Common myeloid progenitor, CD34-positive (primary cell): Measurements from ENCODE around the gene NKAIN2.

Experiments
- CTCF ChIA-PET: fragments of 350-600 bp; sonication (Branson Sonifier 250); formaldehyde crosslinking; loops from one replicate; lab custom pipeline; 2021; ENCODE audit warnings: antibody characterized with exemption; lab: Charles Lee
- POLR2A ChIA-PET: fragments of 350-600 bp; sonication (Branson Sonifier 250); formaldehyde crosslinking; loops from one replicate; lab custom pipeline; 2021; ENCODE audit warnings: antibody characterized with exemption; lab: Charles Lee
- DNase-seq, 3 donors: peaks; one replicate each; pipeline versions ENCODE4 v3.0.0 to v3.0.0-alpha.2; 2013
- H3K27ac ChIP-seq, 2 experiments: 1 replicate in 1 of 2; 2 replicates in 1 of 2; pipeline ENCODE4 v1.7.0; 2013; ENCODE audit warnings: inconsistent platforms in 2 of 2, low read length in 2 of 2, mild to moderate bottlenecking in 2 of 2, low read depth in 1 of 2, moderate library complexity in 1 of 2; ENCODE audit not compliant: severe bottlenecking in 2 of 2, insufficient read depth in 1 of 2, poor library complexity in 1 of 2
- H3K27me3 ChIP-seq, 5 experiments: replicated peaks in 2 of 5; 1 replicate in 3 of 5; 2 replicates in 2 of 5; pipeline versions ENCODE4 v1.6.1 to v1.7.0; 2013; ENCODE audit warnings: low read length in 4 of 5, mild to moderate bottlenecking in 2 of 5, moderate library complexity in 2 of 5, inconsistent platforms in 1 of 5; ENCODE audit not compliant: insufficient read depth in 5 of 5, control insufficient read depth in 4 of 5
- H3K36me3 ChIP-seq, 4 experiments: 1 replicate in 2 of 4; 2 replicates in 2 of 4; pipeline versions ENCODE4 v1.6.1 to v1.7.0; 2013; ENCODE audit warnings: low read length in 3 of 4, control low read depth in 1 of 4, mild to moderate bottlenecking in 1 of 4; ENCODE audit not compliant: control insufficient read depth in 4 of 4, insufficient read depth in 4 of 4
- H3K4me1 ChIP-seq, 4 experiments: 1 replicate in 3 of 4; 2 replicates in 1 of 4; pipeline versions ENCODE4 v1.6.1 to v1.7.1; 2013; ENCODE audit warnings: low read length in 3 of 4, mild to moderate bottlenecking in 3 of 4, control low read depth in 1 of 4, inconsistent platforms in 1 of 4, moderate library complexity in 1 of 4; ENCODE audit not compliant: control insufficient read depth in 4 of 4, insufficient read depth in 4 of 4; ENCODE audit errors: control extremely low read depth in 1 of 4
- H3K4me3 ChIP-seq, 7 experiments: 1 replicate in 4 of 7; 2 replicates in 3 of 7; pipeline versions ENCODE4 v1.5.1 to v1.7.0; 2013; ENCODE audit warnings: mild to moderate bottlenecking in 7 of 7, low read length in 6 of 7, moderate library complexity in 6 of 7, inconsistent platforms in 2 of 7, low read depth in 2 of 7, control low read depth in 1 of 7; ENCODE audit not compliant: insufficient read depth in 4 of 7, control insufficient read depth in 1 of 7; ENCODE audit errors: extremely low read depth in 1 of 7
- H3K9me3 ChIP-seq, 5 experiments: 1 replicate in 4 of 5; 2 replicates in 1 of 5; pipeline versions ENCODE4 v1.6.1 to v1.7.1; 2013; ENCODE audit warnings: low read length in 4 of 5, mild to moderate bottlenecking in 2 of 5, inconsistent platforms in 1 of 5, low read depth in 1 of 5, moderate library complexity in 1 of 5; ENCODE audit not compliant: control insufficient read depth in 4 of 5, insufficient read depth in 2 of 5; ENCODE audit errors: control extremely low read depth in 1 of 5
- WGBS: methylation state at CpG from one replicate; pipeline ENCODE4 v1.1.5; 2013; ENCODE audit not compliant: insufficient coverage; 5-methylcytosine and 5-hydroxymethylcytosine counted together

NKAIN2 gene

GRCh38 chr6:124671324-124671723 is 867.7 kb downstream of the NKAIN2 start:
- H3K27ac ChIP-seq, result no peak overlapping the region
- H3K9me3 ChIP-seq, result peaks cover 0 to 25% (median 2%) of the 10 kb centered on the region in 5 experiments
- H3K4me1 ChIP-seq, result no peaks in the 10 kb centered on the region
- peaks cover 0 to 5% (median 0%) of the 10 kb centered on the region in 4 experiments for H3K36me3 ChIP-seq
- CTCF ChIA-PET, result interaction anchor here (0.9 kb wide), 1 partner anchor 10 kb away, joined by 4 read pairs; no protein-coding TSS in a partner anchor
- DNase-seq, result no peak
- H3K27me3 ChIP-seq, result no peaks in the 10 kb centered on the region
- no peak overlapping the region for H3K4me3 ChIP-seq
- POLR2A ChIA-PET, result interaction anchor here (0.7 kb wide), 1 partner anchor 11 kb away, joined by 3 read pairs; no protein-coding TSS in a partner anchor

GRCh38 chr6:124674042-124674441 is 870.4 kb downstream of the NKAIN2 start:
- no CpG with 5 or more reads among the region's 1 CpG for WGBS
- ChIA-PET POLR2A (no interaction called here), CTCF (no interaction called here)
- Histone ChIP-seq H3K36me3 (peaks cover 0 to 3% (median 0%) of the 10 kb centered on the region in 4 experiments), H3K27me3 (no peaks in the 10 kb centered on the region), H3K4me1 (no peaks in the 10 kb centered on the region), H3K4me3 (no peak overlapping the region), H3K27ac (no peak overlapping the region), H3K9me3 (peaks cover 0 to 32% (median 5%) of the 10 kb centered on the region in 5 experiments)
- no peak for DNase-seq

GRCh38 chr6:124676033-124676432 is 872.4 kb downstream of the NKAIN2 start:
- DNase-seq, result no peak
- H3K4me3 ChIP-seq, result no peak overlapping the region
- H3K36me3 ChIP-seq, result peaks cover 0 to 3% (median 1%) of the 10 kb centered on the region in 4 experiments
- H3K4me1 ChIP-seq, result no peaks in the 10 kb centered on the region
- no CpG with 5 or more reads among the region's 3 CpGs for WGBS
- H3K9me3 ChIP-seq, result peaks cover 0 to 32% (median 6%) of the 10 kb centered on the region in 5 experiments
- ChIA-PET POLR2A (no interaction called here), CTCF (no interaction called here)
- no peak overlapping the region for H3K27ac ChIP-seq
- no peaks in the 10 kb centered on the region for H3K27me3 ChIP-seq

GRCh38 chr6:124677874-124678273 is 874.2 kb downstream of the NKAIN2 start:
- H3K4me3 ChIP-seq, result no peak overlapping the region
- peaks cover 0 to 3% (median 1%) of the 10 kb centered on the region in 4 experiments for H3K36me3 ChIP-seq
- CTCF ChIA-PET, result interaction anchor here (0.7 kb wide), 1 partner anchor 11 kb away, joined by 3 read pairs; no protein-coding TSS in a partner anchor
- POLR2A ChIA-PET, result no interaction called here
- H3K4me1 ChIP-seq, result no peaks in the 10 kb centered on the region
- DNase-seq, result no peak
- H3K27me3 ChIP-seq, result no peaks in the 10 kb centered on the region
- no CpG with 5 or more reads among the region's 1 CpG for WGBS
- peaks cover 0 to 31% (median 6%) of the 10 kb centered on the region in 5 experiments for H3K9me3 ChIP-seq
- H3K27ac ChIP-seq, result no peak overlapping the region

GRCh38 chr6:124679387-124679786 is 875.7 kb downstream of the NKAIN2 start:
- CTCF ChIA-PET, result no interaction called here
- peaks cover 0 to 3% (median 0%) of the 10 kb centered on the region in 4 experiments for H3K36me3 ChIP-seq
- H3K9me3 ChIP-seq, result peaks cover 0 to 20% (median 6%) of the 10 kb centered on the region in 5 experiments
- WGBS, result no CpG with 5 or more reads among the region's 2 CpGs
- POLR2A ChIA-PET, result no interaction called here
- no peak for DNase-seq
- H3K27me3 ChIP-seq, result no peaks in the 10 kb centered on the region
- H3K27ac ChIP-seq, result no peak overlapping the region
- no peak overlapping the region for H3K4me3 ChIP-seq
- no peaks in the 10 kb centered on the region for H3K4me1 ChIP-seq

GRCh38 chr6:124682751-124683150 is 879.1 kb downstream of the NKAIN2 start:
- H3K4me1 ChIP-seq, result no peaks in the 10 kb centered on the region
- peaks cover 0 to 13% (median 6%) of the 10 kb centered on the region in 5 experiments for H3K9me3 ChIP-seq
- ChIA-PET CTCF (no interaction called here), POLR2A (no interaction called here)
- H3K27me3 ChIP-seq, result no peaks in the 10 kb centered on the region
- H3K36me3 ChIP-seq, result peaks cover 0 to 3% (median 0%) of the 10 kb centered on the region in 4 experiments
- H3K27ac ChIP-seq, result no peak overlapping the region
- 80% methylated on average over 2 of the region's 6 CpGs for WGBS
- DNase-seq, result no peak
- H3K4me3 ChIP-seq, result no peak overlapping the region

GRCh38 chr6:124683507-124683906 is 879.8 kb downstream of the NKAIN2 start:
- H3K4me1 ChIP-seq, result no peaks in the 10 kb centered on the region
- no peak for DNase-seq
- H3K27ac ChIP-seq, result no peak overlapping the region
- peaks cover 0 to 3% (median 0%) of the 10 kb centered on the region in 4 experiments for H3K36me3 ChIP-seq
- 100% methylated on average over 3 of the region's 4 CpGs for WGBS
- CTCF ChIA-PET, result no interaction called here
- H3K27me3 ChIP-seq, result no peaks in the 10 kb centered on the region
- POLR2A ChIA-PET, result no interaction called here
- H3K4me3 ChIP-seq, result no peak overlapping the region
- peaks cover 0 to 9% (median 2%) of the 10 kb centered on the region in 5 experiments for H3K9me3 ChIP-seq
